NCI-H2107 treated with DMSO at 0.1 percent for 48 hours (cell line): ENCODE results near the gene PRLH.

ENCODE experiments used
- DNase-seq: peaks from one replicate; lab custom pipeline; 2025; ENCODE audit not compliant: unreplicated experiment; lab: John Stamatoyannopoulos, UW

PRLH gene

GRCh38 chr2:237538901-237539300 is 27.5 kb upstream of the PRLH start:
- DNase-seq = no peak

DNA sequence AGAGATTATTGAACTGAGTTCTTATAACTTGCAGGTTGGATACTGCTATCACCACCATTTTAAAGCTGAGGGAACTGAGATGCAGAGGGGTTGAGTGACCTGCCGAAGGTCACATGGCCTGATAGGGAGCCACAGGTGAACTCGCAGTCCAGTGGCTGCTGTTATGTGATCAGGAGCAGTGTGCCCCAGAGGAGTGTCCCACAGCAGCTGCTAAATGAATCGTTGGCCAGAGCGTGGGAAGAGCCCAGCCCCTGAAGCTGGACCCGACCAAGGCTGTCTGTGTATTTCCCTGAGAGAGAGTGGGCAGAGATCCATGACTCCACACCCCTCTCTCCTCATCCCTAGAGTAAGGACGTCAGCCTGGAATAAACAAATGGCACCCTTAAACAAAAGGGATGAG is 26.7 kb upstream of the PRLH start:
- DNase-seq = no peak

DNA sequence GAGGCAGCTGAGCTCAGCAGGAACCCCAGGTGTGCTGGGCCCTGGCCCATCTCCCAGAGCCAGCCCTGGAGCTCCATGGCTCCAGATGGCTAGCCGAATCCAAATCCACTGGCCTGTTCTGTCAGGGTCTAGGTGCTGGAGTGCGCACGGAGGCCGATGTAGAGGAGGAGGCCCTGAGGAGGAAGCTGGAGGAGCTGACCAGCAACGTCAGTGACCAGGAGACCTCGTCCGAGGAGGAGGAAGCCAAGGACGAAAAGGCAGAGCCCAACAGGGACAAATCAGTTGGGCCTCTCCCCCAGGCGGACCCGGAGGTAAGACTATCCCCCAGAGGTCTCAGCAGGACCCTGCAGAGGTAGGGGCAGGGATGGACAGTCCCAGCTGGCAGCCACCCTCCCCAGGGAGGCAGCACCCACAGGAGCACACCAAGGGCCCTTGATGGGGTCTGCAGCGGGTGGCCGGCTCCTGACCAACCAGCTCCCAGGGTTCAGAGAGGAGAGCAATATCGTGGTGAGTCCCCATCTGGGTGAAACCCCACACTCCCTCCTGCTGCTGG is 26.1 kb upstream of the PRLH start:
- no peak for DNase-seq

DNA sequence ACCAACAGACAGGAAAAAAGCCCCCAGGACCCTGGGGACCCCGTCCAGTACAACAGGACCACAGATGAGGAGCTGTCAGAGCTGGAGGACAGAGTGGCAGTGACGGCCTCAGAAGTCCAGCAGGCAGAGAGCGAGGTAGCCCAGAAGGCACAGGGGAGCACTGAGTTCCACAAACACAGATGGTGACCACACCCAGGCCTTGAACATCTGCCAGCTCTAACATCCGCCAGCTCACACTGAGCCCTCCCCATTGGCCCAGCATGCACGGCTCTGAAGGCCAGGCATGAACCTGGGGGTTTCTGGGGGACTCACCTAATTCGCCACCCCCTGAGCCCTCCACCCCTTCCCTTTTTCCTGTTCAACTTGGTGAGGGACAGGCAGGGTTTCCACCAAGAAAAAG is 25.6 kb upstream of the PRLH start:
- no peak for DNase-seq

GRCh38 chr2:237541243-237541642 is 25.1 kb upstream of the PRLH start:
- no peak for DNase-seq

DNA sequence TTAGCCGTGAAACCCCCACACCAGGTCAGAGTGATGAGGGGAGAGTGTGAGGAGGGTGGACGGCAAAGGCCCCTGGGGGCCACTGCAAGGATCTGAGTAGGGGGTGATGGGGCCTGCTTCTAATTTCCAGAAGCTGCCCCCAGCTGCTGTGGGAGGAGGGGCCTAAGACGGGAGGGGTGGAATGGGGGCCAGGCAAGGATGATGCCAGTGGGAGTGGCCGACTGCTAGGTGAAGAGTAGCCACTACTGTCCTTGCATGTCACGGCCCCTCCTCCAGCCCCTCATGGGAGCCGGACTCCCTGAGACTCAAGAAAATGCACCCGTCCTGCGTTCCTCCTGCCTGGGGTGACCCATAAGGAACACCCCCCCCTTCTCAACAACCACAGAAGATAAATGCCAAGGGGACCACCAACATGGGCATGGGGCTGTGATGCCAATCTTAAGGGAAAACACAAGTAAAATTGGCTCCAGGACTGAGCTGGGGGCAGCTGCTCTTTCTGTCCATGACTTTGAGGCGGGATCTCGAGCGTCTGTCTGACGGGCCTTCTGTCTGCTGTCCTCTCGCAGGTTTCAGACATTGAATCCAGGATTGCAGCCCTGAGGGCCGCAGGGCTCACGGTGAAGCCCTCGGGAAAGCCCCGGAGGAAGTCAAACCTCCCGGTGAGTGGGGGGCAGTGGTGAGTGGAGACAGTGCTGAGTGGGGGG is 24.2 kb upstream of the PRLH start:
- no peak for DNase-seq

GRCh38 chr2:237546040-237546875 is 20.1 kb upstream of the PRLH start:
- DNase-seq = no peak

GRCh38 chr2:237546876-237547395 is 19.4 kb upstream of the PRLH start:
- no peak for DNase-seq

DNA sequence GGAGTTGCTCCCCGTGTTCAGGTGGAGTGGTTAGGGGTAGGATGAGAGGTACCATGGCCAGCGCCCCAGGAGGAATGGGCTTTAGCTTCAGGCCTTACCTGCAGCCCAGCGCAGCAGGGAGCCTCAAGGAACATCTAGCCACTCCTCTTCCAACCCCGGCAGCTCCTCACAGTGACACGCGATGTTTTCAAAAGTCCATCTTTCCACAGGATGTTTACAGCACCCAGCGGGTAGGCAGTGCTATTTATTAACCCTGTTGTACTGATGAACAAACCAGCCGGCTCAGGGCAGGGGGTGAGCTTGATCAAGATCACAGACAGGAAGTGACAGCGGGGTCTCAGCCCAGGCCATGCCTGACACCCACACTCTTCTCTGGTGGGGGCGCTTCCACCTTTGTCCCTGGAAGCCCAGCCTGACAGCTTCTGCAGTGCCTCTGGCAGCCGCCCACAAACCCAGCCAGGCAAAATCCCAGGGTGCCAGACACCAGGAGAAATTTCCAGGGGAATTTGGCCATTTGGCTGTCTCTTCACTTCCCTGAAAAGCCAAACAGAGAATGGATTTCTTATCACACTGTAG is 18.4 kb upstream of the PRLH start:
- DNase-seq = no peak

DNA sequence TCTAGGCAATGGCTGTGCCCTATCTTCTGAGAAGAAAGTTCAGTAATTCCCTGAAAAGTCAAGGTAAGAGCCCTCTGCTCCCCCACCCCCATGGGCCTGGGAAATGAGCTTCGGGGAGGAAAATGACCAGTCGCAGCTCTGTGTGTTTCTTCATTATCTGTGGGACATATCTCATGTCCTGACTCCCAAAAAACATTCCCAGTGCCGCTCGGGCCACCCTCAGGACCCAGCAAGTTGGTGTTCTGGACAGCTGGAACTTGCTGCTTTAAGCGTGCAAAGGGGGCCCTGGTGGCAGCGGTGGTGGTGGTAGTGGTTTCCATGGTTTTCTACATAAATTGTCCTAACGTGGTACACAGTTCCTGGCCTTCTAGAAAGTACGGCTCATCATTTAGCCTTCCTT is 17.2 kb upstream of the PRLH start:
- no peak for DNase-seq

GRCh38 chr2:237549643-237550415 is 16.5 kb upstream of the PRLH start:
- DNase-seq = no peak

- DNase-seq = no peak
Observed at GRCh38 chr2:237551071-237551574, 15.3 kb upstream of the PRLH start.

GRCh38 chr2:237552908-237553307 is 13.5 kb upstream of the PRLH start:
- DNase-seq = no peak

DNA sequence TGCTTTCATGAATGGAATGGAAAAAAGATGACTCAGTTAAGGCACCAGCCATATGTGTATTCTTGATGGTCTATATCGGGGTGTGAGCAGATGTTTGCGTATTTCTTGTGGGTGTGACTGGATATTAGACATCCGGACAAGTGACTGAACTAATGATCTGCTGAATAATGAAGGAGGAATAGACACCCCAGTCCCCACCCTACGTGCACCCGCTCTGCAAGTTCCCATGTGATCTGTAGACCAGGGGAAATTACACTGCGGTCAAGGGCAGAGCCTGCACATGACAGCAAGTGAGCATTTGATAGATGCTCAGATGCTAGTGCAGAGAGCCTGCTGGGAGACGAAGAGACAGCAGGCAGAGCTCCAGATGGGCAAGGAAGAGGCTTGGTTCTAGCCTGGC is 12.4 kb upstream of the PRLH start:
- DNase-seq = no peak

DNA sequence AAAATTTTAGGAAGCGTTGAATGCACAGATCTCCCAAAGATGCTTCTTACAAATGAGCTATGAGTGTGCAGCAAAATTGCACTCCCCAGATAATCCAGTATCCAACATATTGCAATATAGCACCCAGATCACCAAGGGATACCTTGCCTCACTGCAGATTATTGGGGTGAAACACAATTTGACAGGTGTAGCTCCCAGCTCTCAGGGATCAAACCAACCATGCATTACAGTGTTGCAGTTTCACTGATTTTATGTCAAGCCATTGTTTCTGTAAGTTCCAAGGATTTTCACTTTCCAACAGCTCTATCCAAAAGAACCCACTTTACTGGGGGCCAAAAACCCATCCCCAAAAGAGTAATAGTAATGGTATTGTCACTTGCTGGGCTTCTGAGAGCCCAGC is 10.8 kb upstream of the PRLH start:
- DNase-seq = no peak

- DNase-seq = no peak
Observed at GRCh38 chr2:237556773-237557632, 9.4 kb upstream of the PRLH start.

- no peak for DNase-seq
Observed at GRCh38 chr2:237557633-237558015, 8.8 kb upstream of the PRLH start.

- peak; percentile 41 for DNase-seq
Observed at GRCh38 chr2:237558961-237559641, 7.3 kb upstream of the PRLH start.

- no peak for DNase-seq
Observed at GRCh38 chr2:237561221-237561620, 5.2 kb upstream of the PRLH start.
